ENCODE measurements around the gene RIC8A.
"Not testable (repeated sequence)": the region's sequence is repeated elsewhere in the genome, so short reads cannot be mapped to it uniquely, and the experiment has no call there.

The RIC8A gene

DNA sequence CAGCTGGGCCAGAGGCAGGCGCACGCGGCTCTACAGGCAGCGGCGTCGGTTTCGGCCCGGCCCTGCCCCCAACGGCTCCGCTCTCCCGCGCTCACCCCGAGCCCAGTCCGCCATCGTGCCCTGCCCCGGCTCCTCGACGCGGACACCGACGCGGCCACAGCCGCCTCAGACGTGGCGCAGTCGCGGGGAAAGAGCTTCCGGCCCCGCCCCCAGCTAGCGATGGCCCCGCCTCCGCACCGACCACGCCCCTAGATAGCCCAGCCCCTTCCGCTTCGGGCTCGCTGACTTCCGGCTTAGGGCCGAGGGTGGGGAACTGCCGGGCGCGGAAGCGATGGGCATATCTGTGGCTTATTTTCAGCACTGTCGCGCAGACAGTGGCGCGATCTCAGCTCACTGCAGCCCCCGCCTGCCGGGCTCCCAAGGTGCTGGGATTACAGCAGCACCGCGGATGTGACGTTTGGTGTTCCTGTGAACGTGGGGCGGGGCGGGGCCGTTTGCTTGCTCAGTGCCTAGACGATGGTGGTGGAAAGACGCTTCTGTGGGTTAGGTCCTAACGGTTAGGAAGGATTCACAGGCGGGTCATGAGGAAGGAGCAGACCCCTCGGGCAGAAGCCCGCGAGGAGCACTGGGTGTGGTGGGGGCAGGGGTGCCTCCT lies at the start of gene RIC8A, which contains the start of gene BET1L:
Gene RIC8A, plus strand, starts transcription at position 501 of the 655 bp plus-strand sequence. CDS start 1,147 bp downstream, outside the sequence.
Gene BET1L, minus strand, starts transcription at position 192 of the 655 bp plus-strand sequence. Its CDS starts 78 bp downstream, at position 114.
- DNase-seq (ENCODE audit: insufficient read length, low spot score) (peak; percentile 99), FAIRE-seq (no peak)
- peak; percentile 99 for TF ChIP-seq POLR2A (IDR thresholded peaks at IDR 0.05; ENCODE audit: low read depth, low read length)

DNA sequence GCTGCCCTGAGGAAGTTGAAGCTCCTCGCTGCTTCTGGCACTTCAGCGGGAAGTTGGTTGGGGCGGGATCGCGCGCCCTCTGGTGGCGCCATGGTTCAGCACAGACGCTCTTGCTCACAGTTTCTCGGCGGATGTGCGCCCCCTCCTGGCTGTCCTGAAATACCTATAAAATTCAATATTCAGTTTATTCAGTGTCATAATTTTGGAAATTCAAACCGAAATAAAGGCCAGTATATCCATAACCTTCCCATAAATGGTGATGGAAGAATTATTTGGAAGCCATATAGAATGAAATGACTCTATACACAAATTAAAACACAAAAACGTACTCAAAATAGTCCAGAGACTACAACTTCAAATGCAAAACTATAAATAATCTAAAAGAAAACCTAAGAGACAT lies 27.3 kb upstream of the RIC8A start:
- not testable (repeated sequence) for DNase-seq (ENCODE audit: insufficient read length, low spot score); FAIRE-seq

DNA sequence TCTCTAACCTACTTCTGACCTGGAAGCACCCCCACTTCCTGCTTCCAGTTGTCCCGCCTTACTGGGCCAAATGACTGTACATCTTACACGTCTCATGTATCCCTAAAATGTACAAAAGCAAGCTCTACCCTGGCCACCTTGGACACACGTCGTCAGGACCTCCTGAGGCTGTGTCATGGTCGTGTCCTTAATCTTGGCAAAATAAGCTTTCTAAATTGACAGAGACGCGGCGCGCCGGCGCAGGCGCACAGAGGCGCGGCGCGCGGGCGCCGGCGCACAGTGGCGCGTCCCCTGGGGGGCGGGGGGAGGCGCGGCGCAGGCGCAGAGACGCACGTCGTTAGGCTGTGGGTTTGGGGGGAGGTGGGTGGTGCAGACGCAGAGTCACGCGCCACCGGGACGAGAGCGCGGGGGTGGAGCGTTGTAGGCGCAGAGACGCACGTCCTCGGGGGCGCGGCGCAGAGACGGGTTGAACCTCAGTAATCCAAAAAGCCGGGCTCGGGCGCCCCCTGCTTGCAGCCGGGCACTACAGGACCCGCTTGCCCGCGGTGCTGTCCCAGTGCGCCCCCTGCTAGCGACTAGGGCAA lies 18.2 kb upstream of the RIC8A start:
- not testable (repeated sequence) for FAIRE-seq; DNase-seq (ENCODE audit: insufficient read length, low spot score)

DNA sequence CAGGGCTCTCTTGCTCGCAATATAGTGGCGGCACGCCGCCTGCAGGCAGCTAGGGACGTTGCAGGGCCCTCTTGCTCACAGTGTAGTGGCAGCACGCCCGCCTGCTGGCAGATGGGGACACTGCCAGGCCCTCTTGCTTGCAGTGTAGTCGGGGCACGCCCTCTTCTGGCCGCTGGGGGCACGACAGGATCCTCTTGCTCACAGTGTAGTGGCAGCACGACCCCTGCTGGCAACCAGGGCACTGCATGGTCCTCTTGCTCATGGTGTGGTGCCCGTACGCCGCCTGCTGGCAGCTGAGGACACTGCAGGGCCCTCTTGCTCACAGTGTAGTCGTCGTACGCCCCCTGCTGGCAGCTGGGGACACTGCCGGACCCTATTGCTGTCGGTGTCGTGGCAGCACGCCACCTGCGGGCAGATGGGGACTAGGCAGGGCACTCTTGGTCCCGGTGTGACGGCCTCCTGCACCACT lies 17.6 kb upstream of the RIC8A start:
- DNase-seq (ENCODE audit: insufficient read length, low spot score); FAIRE-seq: not testable (repeated sequence)

DNA sequence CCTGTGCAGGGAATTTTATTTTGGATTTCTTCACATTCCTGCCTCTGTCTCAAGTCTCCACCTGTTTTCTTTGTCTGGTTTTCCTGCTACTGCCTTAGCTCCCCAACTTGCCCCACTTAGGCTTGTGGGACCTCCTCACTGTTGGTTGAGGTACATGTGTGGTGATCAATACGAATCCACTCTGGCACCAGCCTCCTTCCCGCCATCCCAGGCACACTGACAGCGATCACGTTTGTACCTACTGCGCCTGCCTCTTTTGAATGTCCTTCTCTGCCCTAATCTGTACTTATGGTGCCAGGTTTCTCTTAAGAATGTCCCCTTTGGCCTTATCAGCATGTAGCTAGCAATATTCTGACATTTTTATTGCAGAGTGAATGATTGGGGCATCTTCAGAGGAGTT lies 17.0 kb upstream of the RIC8A start:
- not testable (repeated sequence) for FAIRE-seq

DNA sequence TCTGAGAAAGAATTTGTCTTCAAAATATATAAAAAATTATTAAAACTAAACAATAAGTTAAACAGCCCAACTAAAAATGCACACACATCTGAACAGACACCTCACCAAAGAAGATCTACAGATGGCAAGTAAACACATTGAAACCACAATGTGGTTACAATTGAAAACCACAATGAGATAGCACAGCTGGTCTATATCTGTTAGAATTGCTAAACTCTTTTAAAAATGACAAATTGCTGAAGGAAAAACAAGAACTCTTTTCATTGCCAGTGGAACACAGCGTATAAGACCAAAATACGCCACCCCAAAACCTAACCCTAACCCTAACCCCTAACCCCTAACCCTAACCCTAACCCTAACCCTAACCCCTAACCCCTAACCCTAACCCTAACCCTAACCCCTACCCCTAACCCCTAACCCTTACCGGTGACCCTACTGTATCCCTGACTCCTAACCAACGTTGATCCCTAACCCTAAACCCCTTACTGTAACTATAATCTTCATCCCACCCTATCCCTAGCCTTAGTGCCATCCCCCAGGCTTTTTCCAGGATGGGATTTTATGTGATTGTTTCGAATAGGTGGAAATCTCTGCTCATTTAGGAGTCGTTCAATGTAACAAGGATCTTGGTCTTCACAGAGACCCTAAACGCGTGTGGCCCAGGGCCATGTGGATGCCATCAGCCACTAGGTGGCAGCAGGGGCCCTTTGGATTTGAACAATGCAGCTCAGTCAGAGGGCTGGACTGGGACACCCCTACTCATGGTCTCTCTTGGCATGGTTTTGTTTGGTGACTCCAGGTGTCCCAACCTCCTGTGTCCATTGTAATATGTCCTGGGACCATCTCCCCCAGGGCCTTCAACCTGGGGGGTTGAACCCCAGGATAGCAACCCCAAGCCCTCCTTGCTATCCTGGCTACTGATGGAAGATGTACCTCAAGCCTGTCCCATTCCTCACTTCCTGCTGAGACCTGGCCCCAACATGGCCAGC lies 15.7 kb upstream of the RIC8A start:
- not testable (repeated sequence) for DNase-seq (ENCODE audit: insufficient read length, low spot score)
- peak; percentile 20 for FAIRE-seq

More for the DNA sequence above, 17.0 kb upstream of the RIC8A start:
- DNase-seq (ENCODE audit: insufficient read length, low spot score) = not testable (repeated sequence)

DNA sequence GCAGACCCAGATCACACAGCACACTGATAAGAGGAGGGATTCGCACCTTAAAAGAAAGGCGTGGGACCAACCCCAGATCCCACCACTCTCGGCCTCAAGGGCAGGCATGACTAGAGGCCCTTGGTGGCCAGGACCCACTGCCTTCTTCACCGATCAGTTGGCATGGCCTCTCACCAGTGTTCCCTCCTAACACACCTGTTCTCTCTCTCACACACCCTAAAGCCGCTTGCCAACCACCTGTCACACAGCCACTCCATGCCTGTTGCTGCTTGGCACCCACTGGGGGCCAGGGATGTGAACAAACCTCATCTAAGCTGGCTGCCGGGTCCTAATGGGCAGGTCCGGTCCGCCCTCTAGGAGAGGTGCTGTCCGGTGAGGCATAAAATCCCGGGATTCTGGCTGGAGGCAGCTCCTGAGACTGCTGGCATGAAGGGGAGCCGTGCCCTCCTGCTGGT lies 14.8 kb upstream of the RIC8A start, which contains the start of gene SCGB1C1:
Gene SCGB1C1, plus strand, starts transcription at position 405 of the 455 bp plus-strand sequence. Its CDS starts 22 bp downstream, at position 427.
- not testable (repeated sequence) for FAIRE-seq; DNase-seq (ENCODE audit: insufficient read length, low spot score)

DNA sequence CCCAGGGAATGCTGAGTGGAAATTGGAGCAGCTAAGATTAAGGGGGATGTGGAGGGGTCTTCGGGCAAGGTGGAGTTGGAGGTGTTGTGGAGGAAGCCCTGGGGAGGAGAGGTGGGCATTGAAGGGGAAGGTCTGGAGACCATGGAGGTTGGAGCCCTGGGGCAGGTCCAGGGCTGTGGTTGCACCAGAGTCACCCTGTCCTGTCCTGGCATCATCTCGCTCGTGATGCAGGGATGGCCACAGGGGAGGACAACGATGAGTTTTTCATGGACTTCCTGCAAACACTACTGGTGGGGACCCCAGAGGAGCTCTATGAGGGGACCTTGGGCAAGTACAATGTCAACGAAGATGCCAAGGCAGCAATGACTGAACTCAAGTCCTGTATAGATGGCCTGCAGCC lies 14.0 kb upstream of the RIC8A start:
- FAIRE-seq; DNase-seq (ENCODE audit: insufficient read length, low spot score): not testable (repeated sequence)

DNA sequence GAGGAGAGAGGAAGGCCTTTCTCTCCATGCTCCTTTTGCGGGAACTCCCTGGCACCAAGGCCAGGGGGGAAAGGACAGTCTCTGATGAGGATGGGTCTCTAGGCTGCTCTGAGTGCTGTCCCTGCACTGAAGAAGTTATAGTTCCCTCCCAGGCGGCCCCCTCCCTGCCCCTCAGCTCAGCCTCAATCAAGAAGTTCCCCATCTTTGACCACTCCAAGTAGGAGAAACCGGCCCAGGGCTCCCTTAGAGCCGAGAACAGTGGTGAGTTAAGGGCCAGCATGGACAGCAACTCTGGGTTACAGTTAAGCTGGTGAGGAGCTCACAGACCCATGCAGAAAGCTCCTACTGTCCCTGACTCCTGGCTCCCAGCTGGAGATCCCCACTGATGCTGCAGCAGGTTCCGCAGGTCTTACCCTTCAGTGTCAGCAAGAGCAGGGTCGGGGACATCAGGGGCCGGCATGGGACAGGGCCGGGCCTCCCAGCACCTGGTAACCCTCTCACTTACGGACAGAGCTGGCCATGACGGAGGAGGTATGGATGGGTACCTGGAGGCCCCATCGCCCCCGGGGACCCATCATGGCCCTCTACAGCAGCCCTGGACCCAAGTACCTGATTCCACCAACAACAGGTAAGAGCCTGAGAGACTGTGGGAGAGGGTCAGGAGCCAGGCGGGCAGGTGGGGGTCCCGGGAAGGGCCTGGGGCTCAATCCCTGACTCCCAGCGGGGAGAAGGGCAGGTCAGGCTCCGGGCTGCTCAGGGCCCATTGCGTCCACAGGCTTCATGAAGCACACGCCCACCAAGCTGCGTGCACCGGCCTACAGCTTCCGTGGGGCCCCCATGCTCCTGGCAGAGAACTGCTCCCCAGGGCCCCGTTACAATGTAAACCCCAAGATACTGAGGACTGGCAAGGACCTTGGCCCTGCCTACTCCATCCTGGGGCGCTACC lies 10.4 kb upstream of the RIC8A start:
- DNase-seq (ENCODE audit: insufficient read length, low spot score) (no peak), FAIRE-seq (no peak)
- no peak for TF ChIP-seq POLR2A (IDR thresholded peaks at IDR 0.05; ENCODE audit: low read depth, low read length)

DNA sequence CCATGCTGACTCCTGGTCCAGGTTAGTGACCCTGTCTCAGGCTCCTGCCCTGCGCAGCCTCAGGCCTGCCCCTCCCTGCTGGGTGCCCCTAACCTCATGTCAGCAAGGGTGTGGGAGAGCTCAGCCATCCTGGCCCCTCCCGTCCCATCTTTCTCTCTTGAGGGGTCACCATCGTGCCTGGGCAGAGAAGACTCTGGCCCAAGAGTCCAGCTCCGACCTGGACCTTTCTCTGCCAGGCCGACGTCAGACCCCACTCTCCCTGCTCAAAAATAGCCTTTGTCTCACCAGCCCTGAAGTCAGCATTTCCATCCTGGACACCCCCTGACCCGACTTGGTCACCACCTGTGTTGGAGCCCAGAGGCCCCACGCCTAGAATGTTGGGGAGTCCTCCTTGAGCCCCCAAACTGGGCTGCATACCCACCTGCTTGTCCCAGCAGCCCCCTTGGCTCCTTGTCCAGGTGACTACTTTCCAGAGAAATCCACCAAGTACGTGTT lies 9.7 kb upstream of the RIC8A start:
- no peak for DNase-seq (ENCODE audit: insufficient read length, low spot score)
- no peak for TF ChIP-seq POLR2A (IDR thresholded peaks at IDR 0.05; ENCODE audit: low read depth, low read length)
- FAIRE-seq = no peak

DNA sequence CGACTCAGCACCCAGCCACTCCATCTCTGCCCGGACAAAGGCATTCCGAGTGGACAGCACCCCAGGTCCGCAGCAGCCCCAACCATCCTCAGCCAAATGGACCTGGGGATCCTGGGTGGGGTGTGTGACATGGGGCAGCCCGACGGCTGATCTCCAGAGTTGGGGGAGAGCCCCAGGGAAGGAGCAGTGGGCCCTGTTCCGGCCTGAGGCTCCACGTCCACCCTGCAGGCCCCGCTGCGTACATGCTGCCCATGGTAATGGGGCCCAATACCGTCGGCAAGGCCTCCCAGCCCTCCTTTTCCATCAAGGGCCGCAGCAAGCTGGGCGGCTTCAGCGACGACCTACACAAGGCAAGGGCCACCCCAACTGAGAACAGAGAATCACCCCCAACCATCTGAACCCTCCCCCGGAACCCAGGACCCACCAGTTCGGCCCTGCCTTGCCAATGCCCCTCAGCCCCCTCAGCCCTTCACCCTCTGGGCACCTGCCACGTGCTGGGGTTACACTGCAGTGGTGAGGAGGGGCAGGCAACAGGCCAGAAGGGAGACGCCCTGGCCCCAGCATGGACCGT lies 9.2 kb upstream of the RIC8A start:
- FAIRE-seq (no peak), DNase-seq (ENCODE audit: insufficient read length, low spot score) (no peak)
- TF ChIP-seq POLR2A (IDR thresholded peaks at IDR 0.05; ENCODE audit: low read depth, low read length) = no peak

DNA sequence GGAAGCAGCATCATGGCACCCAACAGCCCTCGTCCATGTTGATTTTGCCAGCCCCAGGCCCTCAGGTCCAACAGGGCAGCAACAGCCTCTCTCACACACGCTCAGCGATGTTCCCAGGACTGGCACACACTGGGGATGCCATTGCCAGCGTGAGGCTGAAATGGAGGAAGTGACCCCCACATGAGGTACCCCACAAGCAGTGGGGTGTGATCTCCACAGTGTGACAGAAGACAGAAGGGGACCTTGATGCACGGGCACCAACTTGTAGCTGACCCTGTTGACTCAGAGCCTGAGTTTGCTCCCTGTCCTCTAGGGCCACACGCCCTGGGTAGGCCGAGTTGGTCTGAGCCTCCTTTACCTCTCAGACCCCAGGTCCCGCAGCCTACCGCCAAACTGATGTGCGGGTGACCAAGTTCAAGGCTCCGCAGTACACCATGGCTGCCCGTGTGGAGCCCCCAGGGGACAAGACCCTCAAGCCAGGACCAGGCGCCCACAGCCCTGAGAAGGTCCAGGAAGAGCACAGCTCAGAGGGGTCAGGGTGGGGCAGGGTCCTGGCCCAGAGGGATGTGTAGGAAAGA lies 8.4 kb upstream of the RIC8A start:
- FAIRE-seq (no peak), DNase-seq (ENCODE audit: insufficient read length, low spot score) (no peak)

More for the DNA sequence above, 8.4 kb upstream of the RIC8A start:
- TF ChIP-seq POLR2A (IDR thresholded peaks at IDR 0.05; ENCODE audit: low read depth, low read length) = 0 out of 2 replicates have a peak, but pooled peaks have one; percentile 6
